GM21576 (cell line): ENCODE data around the gene MIA.
A peak's percentile ranks its signal among the peaks of the same experiment; 100 is the strongest.
"Not testable (repeated sequence)": the region's sequence is repeated elsewhere in the genome, so short reads cannot be mapped to it uniquely, and the experiment has no call there.

Experiments
- ATAC-seq: cut with Tn5 transposase; IDR thresholded peaks from one replicate; pipeline ENCODE4 v1.9.1; 2021; ENCODE audit warnings: mild to moderate bottlenecking, moderate library complexity; ENCODE audit not compliant: unreplicated experiment

MIA gene

DNA sequence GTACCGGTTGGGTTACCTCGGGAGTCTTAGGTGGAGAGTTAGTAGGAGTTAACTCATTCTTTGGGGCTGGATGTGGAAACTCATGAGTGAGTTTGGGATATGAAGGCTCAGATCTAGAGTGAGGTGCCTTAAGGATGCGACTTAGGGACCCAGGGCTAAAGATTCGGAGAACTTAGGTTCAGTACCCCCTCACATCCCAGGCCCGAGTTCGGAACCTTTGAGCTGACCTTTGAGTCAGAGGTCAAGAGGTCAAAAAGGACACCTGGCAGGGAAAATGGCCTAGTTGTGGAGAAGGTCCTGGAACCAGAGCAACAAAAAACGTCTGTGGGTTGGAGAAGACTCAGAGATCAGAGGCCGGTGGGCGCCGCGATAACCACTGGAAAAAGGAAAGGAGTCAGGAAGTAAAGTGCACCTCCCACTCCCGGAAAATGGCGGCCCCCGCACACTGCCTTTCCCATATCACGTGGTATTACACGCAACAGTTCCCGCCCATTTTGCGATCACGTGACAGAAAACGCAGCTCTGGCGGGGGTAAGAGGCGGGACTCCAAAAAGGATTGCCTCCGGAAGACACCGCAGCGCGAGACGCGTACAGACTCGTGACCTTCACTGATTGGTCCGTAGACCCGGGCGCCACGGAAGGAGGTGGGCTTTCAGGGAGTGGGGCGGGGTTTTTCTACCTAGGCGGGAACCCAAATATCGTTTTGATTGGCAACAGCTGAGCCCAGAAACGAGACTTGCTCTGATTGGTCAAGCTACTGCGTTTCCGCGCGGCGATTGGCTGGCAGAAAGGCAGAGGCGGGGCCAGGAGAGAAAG, 25.1 kb upstream of the MIA start, which contains the start of gene ACTMAP:
Gene ACTMAP, minus strand, starts transcription at position 420 of the 816 bp plus-strand sequence. CDS start 674 bp downstream, outside the sequence.
- peak; percentile 84 for ATAC-seq

DNA sequence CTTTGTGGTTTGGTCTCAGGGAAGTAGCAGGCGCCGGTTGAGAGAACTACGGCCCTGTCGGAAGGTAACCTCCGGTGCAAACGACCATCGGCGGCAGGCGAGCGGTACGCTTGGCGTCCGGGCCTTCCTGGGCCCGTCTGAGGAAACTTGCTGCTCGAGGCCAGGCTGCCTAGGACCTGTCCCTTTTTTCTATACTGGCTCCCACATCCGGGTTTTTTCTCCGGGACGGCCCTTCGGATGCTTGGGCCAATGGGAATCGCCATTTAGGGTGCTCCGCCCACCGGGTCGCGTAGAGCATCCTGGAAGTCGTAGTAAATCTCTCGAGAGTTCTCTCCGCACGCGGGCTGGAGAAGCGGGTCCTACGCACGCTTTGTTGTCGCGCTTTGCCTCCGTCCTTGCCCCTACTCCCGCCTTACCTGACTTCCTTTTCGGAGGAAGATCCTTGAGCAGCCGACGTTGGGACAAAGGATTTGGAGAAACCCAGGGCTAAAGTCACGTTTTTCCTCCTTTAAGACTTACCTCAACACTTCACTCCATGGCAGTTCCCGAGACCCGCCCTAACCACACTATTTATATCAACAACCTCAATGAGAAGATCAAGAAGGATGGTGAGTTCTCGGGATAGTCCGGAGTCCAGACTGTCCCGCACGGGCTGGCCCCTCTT, 24.3 kb upstream of the MIA start, which contains the start of gene SNRPA:
Gene SNRPA, plus strand, starts transcription at position 330 of the 664 bp plus-strand sequence. Its CDS starts 206 bp downstream, at position 536.
- peak; percentile 57 for ATAC-seq

DNA sequence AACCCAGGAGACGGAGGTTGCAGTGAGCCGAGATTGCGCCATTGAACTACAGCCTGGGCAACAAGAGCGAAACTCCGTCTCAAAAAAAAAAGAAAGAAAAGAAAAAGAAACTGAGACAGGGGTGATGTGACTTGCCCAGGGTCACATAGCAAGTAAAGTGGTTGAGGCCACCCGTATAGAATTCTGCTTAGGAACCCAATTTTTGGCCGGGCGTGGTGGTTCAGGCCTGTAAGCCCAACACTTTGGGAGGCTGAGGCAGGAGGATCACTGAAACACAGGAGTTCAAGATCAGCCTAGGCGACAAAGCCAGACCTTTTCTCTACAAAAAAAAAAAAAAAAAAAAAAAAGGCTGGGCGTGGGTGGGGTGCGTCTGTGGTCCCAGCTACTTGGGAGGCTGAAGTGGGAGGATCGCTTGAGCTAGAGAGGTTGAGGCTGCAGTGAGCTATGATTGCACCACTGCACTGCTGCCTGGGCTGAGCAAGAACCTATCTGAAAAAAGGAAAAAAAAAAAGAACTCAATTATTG, 23.0 kb upstream of the MIA start:
- ATAC-seq: no peak

DNA sequence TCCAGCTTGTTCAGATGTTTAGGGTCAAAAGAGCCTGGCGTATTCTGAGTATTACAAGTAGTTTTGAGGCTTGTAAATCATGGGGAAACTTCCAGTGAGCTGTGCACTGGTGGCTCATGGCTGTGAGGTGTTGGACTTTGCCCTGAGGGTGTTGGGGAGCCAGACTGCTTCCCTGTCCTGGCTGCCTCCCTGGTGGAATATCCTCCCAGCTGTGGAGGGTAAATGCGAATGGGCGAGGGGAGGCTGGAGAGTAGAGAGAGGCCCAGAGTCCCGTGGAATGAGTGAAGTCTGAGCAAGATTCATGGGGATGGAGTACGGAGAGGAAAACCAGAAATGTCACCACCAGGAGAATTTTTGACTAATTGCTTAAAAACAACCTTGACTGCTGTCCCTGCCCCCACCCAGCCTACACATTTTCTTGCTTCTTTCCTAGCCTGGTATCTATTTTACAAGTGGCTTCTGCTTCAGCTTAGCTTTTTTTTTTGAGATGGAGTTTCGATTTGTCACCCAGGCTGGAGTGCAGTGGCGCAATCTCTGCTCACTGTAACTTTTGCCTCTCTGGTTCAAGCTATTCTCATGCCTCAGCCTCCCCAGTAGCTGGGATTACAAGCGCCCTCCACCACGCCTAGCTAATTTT, 20.6 kb upstream of the MIA start:
- no peak for ATAC-seq

- ATAC-seq: no peak
Observed at GRCh38 chr19:40755248-40755624, 20.1 kb upstream of the MIA start.

GRCh38 chr19:40755791-40756190, 19.5 kb upstream of the MIA start:
- ATAC-seq: no peak

DNA sequence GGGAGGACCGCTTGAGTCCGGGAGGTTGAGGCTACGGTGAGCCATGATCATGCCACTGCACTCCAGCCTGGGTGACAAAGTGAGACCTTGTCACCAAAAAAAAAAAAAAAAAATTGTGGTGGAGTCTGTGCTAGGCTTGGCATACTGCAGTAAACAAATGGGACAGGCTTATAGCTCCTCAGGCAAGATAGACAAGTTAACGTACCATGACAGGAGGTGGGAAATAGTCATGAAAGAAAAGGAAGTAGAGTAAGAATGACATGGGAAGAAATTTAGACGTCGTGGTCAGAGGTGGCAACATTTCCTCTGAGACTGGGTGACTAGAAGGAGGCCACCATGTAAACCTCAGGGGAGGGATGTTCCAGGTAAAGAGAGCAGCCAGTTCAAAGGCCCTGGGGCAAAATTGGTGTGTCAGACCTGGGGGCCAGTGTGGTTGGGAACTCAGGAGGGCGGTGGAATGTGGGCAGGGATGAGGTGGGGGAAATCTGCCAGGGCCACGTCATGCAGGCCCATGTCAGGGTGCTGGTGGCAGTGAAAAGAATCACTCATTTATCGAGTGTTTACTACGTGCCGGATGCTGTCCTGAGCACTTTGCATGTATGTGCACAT, 18.7 kb upstream of the MIA start:
- no peak for ATAC-seq

- ATAC-seq: no peak
Observed at GRCh38 chr19:40758491-40758890, 16.8 kb upstream of the MIA start.

- no peak for ATAC-seq
Observed at GRCh38 chr19:40759352-40759751, 16.0 kb upstream of the MIA start.

DNA sequence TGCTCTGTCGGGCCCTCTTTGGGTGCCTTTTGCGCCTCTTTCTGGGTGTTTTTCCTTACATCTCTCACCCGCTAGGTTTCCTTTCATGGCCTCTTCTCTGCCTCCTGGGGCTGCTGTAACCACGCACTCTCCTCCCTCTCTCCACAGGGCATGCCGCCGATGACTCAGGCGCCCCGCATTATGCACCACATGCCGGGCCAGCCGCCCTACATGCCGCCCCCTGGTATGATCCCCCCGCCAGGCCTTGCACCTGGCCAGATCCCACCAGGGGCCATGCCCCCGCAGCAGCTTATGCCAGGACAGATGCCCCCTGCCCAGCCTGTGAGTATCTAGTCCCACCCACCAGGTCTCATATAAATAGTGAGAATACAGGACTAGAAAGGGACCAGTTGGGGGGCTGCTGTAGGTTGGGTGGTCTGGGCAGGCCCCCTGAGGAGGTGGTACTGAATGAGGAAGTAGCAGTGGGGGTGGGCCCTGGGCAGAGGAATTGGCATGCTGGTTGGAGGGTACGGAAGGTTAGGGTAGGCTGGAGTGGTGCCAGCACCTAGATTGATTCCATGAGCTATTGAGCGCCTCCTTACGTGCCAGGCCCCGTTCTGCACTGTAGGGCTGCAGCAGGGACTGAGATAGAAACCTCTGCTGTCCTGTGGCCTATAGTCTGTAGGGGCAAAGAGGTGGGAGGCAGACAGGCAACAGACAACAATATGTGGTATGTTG, 12.4 kb upstream of the MIA start:
- ATAC-seq: no peak

- ATAC-seq: no peak
Observed at GRCh38 chr19:40763526-40763925, 11.8 kb upstream of the MIA start.

DNA sequence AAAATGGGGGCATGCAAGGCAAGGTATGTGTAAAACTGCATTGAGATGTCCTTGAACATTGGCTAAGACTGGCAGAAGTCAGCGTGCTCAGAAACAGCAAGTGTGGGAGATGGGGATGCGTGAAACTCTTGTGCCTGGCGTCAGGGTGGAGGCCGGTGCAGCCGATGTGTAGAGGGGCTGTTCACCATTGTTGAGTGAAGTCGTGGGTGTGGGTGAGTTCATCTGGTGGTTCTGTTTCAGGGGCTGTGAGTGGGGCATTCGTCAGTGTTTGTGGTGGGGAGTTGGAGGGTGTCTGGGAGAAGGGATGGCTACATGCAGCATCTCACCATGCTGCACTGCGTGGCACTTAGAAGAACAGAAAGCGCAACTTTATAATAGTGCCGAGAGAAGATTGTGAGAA, 11.4 kb upstream of the MIA start:
- ATAC-seq: no peak

GRCh38 chr19:40766385-40766784, 8.9 kb upstream of the MIA start:
- ATAC-seq: not testable (repeated sequence)

- no peak for ATAC-seq
Observed at GRCh38 chr19:40768869-40769268, 6.5 kb upstream of the MIA start.

GRCh38 chr19:40771101-40771862, 4.0 kb upstream of the MIA start:
- ATAC-seq: not testable (repeated sequence)

DNA sequence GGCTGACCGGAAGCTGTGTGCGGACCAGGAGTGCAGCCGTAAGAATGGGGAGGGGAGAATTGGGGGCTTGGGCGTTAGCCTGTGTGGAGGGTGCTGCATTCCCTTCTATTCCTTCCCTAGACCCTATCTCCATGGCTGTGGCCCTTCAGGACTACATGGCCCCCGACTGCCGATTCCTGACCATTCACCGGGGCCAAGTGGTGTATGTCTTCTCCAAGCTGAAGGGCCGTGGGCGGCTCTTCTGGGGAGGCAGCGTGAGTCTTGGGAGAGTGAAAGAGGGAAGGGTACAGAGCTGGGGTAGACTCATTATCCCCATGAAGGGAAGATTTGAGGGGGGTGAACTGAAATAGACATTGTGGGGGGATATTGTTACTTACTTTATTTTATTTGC, 306 bp downstream of the MIA start:
- ATAC-seq: no peak

- ATAC-seq: no peak
Observed at GRCh38 chr19:40776364-40776763, 1.0 kb downstream of the MIA start.

GRCh38 chr19:40776932-40777644, 1.8 kb downstream of the MIA start:
- ATAC-seq: peak; percentile 60

- no peak for ATAC-seq
Observed at GRCh38 chr19:40777645-40777936, 2.3 kb downstream of the MIA start.
